ENCODE data around the gene RAB27B. TPM values are rescaled to one million over a fixed set of nuclear protein-coding genes. Genes with fewer than 3 reads are reported as not detected.

The RAB27B gene, protein sequence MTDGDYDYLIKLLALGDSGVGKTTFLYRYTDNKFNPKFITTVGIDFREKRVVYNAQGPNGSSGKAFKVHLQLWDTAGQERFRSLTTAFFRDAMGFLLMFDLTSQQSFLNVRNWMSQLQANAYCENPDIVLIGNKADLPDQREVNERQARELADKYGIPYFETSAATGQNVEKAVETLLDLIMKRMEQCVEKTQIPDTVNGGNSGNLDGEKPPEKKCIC
- 20.5 and 24.5 TPM in 2 replicates for total RNA-seq

DNA sequence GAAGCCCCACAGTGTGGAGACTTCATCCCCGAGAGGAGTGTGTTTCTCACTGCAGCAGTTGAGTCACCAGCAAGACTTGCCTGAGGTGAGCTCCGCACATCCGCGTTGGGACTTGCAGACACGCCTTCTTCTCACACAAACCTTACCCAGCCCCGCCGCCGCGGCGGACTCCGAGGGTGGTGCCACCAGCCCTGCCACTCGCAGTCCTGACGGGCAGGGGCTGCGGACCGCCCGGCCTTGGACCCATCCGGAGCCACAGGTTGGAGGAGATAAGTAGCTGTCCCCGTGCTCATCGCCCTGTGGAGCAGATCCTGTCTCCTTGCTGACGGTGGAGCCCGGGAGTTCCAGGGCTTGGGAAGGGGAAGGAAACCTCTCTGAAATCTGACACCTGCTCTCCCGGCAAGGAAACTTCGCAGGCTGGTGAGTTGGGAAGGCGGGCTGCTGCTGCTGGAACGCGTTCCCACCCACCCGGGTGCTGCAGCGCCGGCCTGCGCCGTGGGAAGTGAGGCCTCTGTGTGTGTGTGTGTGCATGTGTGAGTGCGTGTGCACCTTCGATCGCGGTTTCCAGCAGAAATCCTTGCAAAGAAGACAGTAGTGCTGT is at the start of gene RAB27B:
TSS of gene RAB27B (plus strand) at position 197 of the 601 bp plus-strand sequence. CDS start 49,109 bp downstream, outside the sequence.

Other genes starting within 250 kb of the RAB27B start
- not detected in 2 replicates for gene DYNAP, start 237.2 kb upstream of the RAB27B start, total RNA-seq
- 17.3 and 18.3 TPM in 2 replicates for gene CCDC68, start 131.0 kb downstream of the RAB27B start, total RNA-seq

Measured in placental pericyte (primary cell).